Epithelial cell of proximal tubule (primary cell): ENCODE measurements around the gene ACP2. TPM values are rescaled to one million over a fixed set of nuclear protein-coding genes. Genes with fewer than 3 reads are reported as not detected.

Source experiments
- DNase-seq: peaks from one replicate; pipeline ENCODE4 v3.0.0-alpha.2; 2011; ENCODE audit warnings: low read depth
- H3K4me3 ChIP-seq: 2 replicates; pipeline ENCODE4 v1.5.1; 2011; ENCODE audit warnings: low read depth, mild to moderate bottlenecking, low read length
- CTCF ChIP-seq: conservative IDR thresholded peaks from 2 replicates; pipeline ENCODE4 v1.5.1; 2012; ENCODE audit warnings: low read depth, mild to moderate bottlenecking, low read length
- total RNA-seq: library from RNA; depleted of rRNA; stranded (reverse); fragments of >200 nt; gene quantifications from 2 replicates; pipeline ENCODE4 v1.2.3, GENCODE V29; 2015

ACP2 gene
- total RNA-seq, 1 donor from 2014 or later, result 32.3 TPM

GRCh38 chr11:47259232-47259977 is 10.8 kb upstream of the ACP2 start:
- no peak overlapping the region for H3K4me3 ChIP-seq
- TF ChIP-seq CTCF, result peak; percentile 73
- no peak for DNase-seq

- TF ChIP-seq CTCF, result no peak
- DNase-seq, result no peak
- peak overlapping the region; percentile 54 for H3K4me3 ChIP-seq
These were observed 9.8 kb upstream of the ACP2 start for GRCh38 chr11:47258317-47258902.

GRCh38 chr11:47257517-47258316 is 9.1 kb upstream of the ACP2 start, which contains the start of gene NR1H3:
Gene NR1H3, plus strand, starts transcription at chr11:47257996. Its CDS starts 1,221 bp downstream, at chr11:47259217.
- peak within 1 kb of the TSS; percentile 54 for H3K4me3 ChIP-seq
- no peak for DNase-seq
- TF ChIP-seq CTCF, result peak; percentile 68

- H3K4me3 ChIP-seq, result peak overlapping the region; percentile 54
- DNase-seq, result no peak
- no peak for TF ChIP-seq CTCF
These were observed 8.5 kb upstream of the ACP2 start for GRCh38 chr11:47257177-47257516.

- no peak for TF ChIP-seq CTCF
- H3K4me3 ChIP-seq, result no peak overlapping the region
- DNase-seq, result no peak
These were observed 7.8 kb upstream of the ACP2 start for GRCh38 chr11:47256374-47256773.

GRCh38 chr11:47254386-47254785 is 5.8 kb upstream of the ACP2 start:
- no peak for DNase-seq
- H3K4me3 ChIP-seq, result no peak overlapping the region
- TF ChIP-seq CTCF, result no peak
